IPS-15b (cell line): ENCODE results near the gene EMC7.

Experiments used
- H3K27me3 ChIP-seq: one replicate; pipeline ENCODE4 v1.6.1; 2013; ENCODE audit warnings: low read length; ENCODE audit not compliant: control insufficient read depth, insufficient read depth
- H3K36me3 ChIP-seq: one replicate; pipeline ENCODE4 v1.6.1; 2013; ENCODE audit warnings: low read length; ENCODE audit not compliant: control insufficient read depth, insufficient read depth
- H3K4me1 ChIP-seq: one replicate; pipeline ENCODE4 v1.6.1; 2013; ENCODE audit warnings: mild to moderate bottlenecking, low read length; ENCODE audit not compliant: control insufficient read depth, insufficient read depth
- H3K4me3 ChIP-seq: one replicate; pipeline ENCODE4 v1.5.1; 2013; ENCODE audit warnings: low read depth, low read length
- H3K9ac ChIP-seq: one replicate; pipeline ENCODE4 v1.6.1; 2013; ENCODE audit warnings: low read depth, mild to moderate bottlenecking, low read length
- H3K9me3 ChIP-seq: one replicate; pipeline ENCODE4 v1.6.1; 2013; ENCODE audit warnings: mild to moderate bottlenecking, low read length; ENCODE audit not compliant: control insufficient read depth, insufficient read depth

Gene EMC7

DNA sequence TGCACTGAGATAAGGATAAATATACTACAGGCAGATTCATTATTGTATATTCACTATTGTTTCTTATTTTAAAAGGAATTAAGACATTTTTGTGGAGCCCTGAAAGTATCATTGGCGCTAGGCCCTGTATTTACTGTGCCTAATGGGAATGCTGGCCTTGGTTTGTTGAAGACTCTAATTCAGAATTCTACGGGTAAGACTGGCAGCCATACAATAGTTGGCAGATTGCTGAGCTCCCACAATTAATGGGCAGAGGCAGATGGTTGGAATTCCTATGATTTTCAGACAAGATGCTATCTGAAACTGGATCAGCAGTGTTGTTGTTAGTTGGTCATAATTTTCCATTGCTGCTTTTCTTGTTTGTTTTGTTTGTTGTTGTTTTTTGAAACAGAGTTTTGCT lies 15.0 kb upstream of the EMC7 start:
- H3K4me1 ChIP-seq: no peaks in the 10 kb centered on the region
- H3K36me3 ChIP-seq: no peaks in the 10 kb centered on the region

DNA sequence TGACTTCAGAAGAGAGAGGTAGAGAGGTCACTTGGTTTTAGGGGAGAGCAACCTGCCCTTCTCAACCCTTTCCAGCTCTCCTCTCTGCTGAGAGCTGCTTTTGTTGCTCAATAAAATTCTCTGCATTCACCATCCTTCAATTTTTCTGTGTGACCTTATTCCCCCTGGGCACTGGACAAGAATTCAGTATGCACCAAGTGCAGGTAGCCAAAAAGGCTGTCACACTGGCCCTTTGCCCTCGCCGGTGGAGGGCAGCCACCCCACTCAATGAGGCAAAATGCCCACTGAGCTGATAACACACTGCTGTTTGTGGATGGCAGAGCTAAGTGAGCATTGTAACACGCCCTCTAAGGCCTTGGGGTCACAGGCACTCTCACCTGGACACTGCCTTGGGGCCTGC lies 13.1 kb upstream of the EMC7 start:
- Histone ChIP-seq H3K36me3 (no peaks in the 10 kb centered on the region), H3K9ac (no peak overlapping the region), H3K4me1 (no peaks in the 10 kb centered on the region), H3K4me3 (no peak overlapping the region), H3K27me3 (no peaks in the 10 kb centered on the region), H3K9me3 (no peaks in the 10 kb centered on the region)

More for the DNA sequence above, 15.0 kb upstream of the EMC7 start:
- Histone ChIP-seq H3K9ac (no peak overlapping the region), H3K4me3 (no peak overlapping the region), H3K9me3 (no peaks in the 10 kb centered on the region), H3K27me3 (no peaks in the 10 kb centered on the region)

DNA sequence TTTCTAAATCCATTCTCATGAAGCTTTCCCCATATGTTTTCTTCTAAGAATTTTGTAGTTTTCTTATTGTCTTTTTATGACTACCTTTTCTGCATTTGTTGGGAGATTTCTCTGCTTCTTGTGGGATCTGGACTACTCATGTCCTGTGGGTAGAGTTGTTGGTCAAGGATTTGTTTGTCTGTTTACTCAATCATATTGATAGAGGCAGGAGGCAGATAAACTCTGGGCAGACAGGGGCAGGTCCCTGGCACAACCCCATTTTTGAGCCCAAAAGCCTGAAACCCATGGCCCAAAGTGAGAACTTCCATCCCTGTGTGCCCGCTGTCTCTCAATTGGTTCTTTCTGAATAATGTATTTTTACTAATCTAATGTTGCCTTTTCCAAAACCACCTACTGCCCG lies 12.6 kb upstream of the EMC7 start:
- no peaks in the 10 kb centered on the region for H3K27me3 ChIP-seq
- no peaks in the 10 kb centered on the region for H3K36me3 ChIP-seq
- H3K4me3 ChIP-seq: no peak overlapping the region
- no peak overlapping the region for H3K9ac ChIP-seq
- H3K4me1 ChIP-seq: no peaks in the 10 kb centered on the region
- H3K9me3 ChIP-seq: no peaks in the 10 kb centered on the region

DNA sequence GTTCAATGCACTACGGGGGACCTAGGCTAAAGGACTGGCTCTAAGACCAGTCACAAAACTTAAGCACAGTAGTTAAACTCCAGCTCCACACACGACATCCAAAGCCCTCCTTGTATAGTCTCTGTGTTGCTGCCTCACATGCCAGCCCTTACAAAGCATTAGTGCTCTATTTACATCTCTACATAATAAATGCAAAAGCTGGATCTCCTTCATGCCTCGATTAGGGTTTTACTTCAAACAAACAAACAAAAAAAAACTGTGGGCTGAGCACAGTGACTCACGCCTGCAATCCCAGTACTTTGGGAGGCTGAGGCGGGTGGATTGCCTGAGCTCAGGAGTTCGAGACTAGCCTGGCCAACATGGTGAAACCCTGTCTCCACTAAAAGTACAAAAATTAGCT lies 9.8 kb upstream of the EMC7 start:
- Histone ChIP-seq H3K27me3 (no peaks in the 10 kb centered on the region), H3K4me1 (no peaks in the 10 kb centered on the region), H3K36me3 (no peaks in the 10 kb centered on the region), H3K4me3 (no peak overlapping the region), H3K9me3 (no peaks in the 10 kb centered on the region), H3K9ac (no peak overlapping the region)

DNA sequence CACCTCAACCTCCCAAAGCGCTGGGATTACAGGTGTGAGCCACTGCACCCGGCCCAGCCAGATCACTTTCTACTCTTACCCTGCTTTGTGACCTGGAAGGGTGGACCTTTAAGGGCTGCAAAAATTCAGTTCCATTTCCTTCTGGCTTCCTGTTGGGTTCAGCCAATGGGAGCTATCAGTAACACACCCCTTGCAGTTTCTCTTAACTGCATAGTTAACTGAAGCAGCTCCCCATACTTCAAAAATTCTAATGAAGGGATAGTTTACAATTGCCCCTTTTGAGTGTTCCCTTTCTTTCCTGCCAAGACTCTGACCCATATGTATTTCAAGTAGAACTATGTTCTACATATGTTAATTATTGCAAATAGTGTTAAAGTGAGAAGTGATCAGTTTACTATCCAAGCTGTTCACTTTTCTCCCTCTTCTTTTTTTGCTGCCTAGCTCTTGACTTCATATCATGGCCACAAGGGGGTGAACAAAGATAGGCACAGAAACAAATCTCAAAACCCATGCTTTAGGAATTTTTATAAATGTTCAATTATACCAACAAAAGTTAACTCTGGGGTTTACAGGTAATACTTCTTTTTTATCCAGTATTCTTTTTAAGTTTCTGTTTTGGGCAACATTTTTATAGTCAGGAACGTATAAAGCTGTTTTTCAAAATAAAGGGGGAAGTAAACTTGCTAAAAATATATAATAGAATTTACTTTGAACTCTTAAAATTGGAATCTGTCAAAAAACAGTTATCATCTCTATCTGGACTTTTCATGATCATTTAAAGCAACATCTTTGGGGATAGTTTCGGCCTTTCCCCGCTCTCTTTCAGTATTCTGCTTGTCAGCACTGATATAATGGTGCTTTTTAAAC lies 8.4 kb upstream of the EMC7 start:
- Histone ChIP-seq H3K4me3 (no peak overlapping the region), H3K9me3 (no peaks in the 10 kb centered on the region), H3K4me1 (no peaks in the 10 kb centered on the region), H3K36me3 (no peaks in the 10 kb centered on the region), H3K27me3 (no peaks in the 10 kb centered on the region), H3K9ac (no peak overlapping the region)

DNA sequence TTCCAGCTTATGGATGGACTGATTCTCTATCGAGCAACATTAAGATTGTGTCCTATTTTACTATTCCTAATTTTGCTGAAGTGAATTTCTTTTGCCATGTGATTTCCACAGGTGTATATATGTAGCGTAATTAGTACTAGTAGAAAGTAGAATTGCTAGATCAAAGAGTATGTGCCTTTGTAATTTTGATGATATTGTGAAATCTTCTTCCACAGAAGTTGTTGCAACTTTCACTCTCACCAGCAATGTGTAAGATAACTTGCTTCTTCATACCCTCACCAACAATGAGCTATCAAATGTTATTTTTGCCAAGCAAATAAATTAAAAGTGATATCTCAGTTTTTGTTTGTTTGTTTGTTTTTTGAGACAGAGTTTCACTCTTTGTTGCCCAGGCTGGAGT lies 5.7 kb upstream of the EMC7 start:
- no peaks in the 10 kb centered on the region for H3K4me1 ChIP-seq
- H3K36me3 ChIP-seq: no peaks in the 10 kb centered on the region
- H3K27me3 ChIP-seq: no peaks in the 10 kb centered on the region
- no peaks in the 10 kb centered on the region for H3K9me3 ChIP-seq
- H3K9ac ChIP-seq: no peak overlapping the region
- no peak overlapping the region for H3K4me3 ChIP-seq

DNA sequence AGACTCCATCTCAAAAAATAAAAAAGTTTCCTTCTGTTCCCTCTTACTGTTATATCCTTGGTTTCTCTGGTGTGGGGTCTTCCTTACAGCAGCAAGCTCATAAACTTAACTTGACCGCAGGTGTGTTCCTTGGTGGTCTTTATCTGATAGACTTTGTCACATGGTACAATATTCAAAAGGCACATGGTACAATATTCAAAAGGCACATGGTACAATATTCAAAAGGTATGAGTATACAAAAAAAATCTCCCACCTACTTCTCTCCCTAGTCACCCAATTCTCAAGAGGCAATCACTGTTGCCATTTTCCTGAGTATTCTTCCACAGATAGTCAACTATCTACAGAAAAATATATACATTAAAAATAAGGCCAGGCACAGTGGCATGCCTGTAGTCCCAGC lies 4.8 kb upstream of the EMC7 start:
- Histone ChIP-seq H3K4me1 (no peaks in the 10 kb centered on the region), H3K9me3 (no peaks in the 10 kb centered on the region), H3K36me3 (no peaks in the 10 kb centered on the region), H3K9ac (no peak overlapping the region), H3K27me3 (no peaks in the 10 kb centered on the region), H3K4me3 (no peak overlapping the region)

DNA sequence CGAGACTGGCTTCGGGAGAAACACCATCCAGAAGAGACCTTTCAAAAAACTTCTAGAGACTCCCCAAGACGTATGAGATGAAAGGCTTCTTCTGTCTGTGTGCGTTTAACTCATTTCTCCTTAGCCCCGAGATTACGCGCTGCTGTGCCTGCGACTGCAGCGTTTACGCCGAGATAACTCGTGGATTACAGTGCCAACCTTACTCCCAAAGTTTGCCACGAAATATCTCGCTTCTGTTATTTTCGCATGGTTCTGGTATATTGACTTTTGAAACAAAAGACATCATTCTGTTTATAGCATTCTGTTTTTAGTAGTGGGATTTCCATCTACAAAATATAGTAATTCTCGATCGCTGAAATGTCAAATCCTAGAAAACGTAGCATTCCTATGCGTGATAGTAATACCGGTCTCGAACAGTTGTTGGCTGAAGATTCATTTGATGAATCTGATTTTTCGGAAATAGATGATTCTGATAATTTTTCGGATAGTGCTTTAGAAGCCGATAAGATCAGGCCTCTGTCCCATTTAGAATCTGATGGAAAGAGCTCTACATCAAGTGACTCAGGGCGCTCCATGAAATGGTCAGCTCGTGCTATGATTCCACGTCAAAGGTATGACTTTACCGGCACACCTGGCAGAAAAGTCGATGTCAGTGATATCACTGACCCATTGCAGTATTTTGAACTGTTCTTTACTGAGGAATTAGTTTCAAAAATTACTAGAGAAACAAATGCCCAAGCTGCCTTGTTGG lies 688 bp upstream of the EMC7 start:
- Histone ChIP-seq H3K4me1 (no peaks in the 10 kb centered on the region), H3K9me3 (no peaks in the 10 kb centered on the region), H3K4me3 (peak overlapping the region; percentile 92), H3K27me3 (no peaks in the 10 kb centered on the region), H3K9ac (peak overlapping the region; percentile 82), H3K36me3 (no peaks in the 10 kb centered on the region)

DNA sequence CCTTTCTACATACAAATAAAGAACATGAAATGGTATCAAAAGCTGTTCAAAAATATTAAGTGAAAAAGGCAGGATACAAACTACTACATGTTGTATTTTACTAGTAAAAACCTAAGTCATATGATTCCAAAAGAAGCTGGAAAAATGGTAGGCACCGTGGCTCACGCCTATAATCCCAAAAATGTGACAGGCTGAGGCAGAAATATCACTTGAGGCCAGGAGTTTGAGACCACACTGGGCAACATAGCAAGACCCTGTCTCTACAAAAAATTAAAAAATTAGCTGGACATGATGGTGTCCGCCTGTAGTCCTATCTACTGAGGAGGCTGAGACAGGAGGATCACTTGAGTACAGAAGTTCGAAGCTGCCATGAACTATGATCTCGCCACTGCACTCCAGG lies 1.7 kb downstream of the EMC7 start:
- no peaks in the 10 kb centered on the region for H3K36me3 ChIP-seq
- no peaks in the 10 kb centered on the region for H3K9me3 ChIP-seq
- H3K27me3 ChIP-seq: no peaks in the 10 kb centered on the region
- H3K4me3 ChIP-seq: no peak overlapping the region
- no peaks in the 10 kb centered on the region for H3K4me1 ChIP-seq
- H3K9ac ChIP-seq: no peak overlapping the region

DNA sequence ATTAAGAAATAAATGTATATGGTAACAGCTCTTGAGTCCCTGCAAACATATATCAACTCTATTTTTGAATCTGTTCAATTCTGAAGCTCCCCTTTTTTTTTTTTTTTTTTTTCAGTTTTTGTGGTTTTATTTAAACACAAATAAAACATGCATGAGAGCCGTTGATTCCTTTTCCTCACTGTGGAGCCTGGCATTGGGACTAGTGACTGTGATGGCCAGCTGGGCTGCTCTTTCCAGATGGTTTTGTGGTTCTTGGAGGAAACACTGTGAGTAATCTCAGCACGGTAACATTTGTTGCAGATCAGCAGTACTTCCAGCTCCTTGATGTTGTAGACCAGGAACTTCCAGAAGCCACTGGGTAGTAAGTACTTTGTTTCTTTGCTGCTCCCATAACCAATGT lies 15.9 kb downstream of the EMC7 start:
- Histone ChIP-seq H3K9me3 (no peaks in the 10 kb centered on the region), H3K4me1 (no peaks in the 10 kb centered on the region), H3K27me3 (no peaks in the 10 kb centered on the region), H3K36me3 (no peaks in the 10 kb centered on the region), H3K4me3 (no peak overlapping the region), H3K9ac (no peak overlapping the region)

DNA sequence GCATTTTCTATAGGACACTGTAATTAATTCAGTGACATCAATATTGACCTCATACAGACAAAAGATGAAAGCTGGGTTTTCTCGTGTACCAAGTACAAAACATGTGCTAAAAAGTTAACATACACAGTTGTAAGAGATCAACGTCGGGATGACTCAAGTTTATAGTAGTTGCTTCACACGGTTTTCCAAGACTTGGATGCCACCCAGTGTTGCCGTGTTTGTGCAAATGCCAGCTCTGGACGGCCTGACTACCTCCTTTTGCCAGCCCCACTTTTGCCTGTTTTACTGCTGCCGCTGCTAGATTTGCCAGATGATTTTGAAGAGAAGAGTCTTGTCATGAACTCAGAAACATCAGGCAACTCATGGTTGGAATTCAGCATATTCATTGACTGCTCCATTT lies 17.6 kb downstream of the EMC7 start:
- no peaks in the 10 kb centered on the region for H3K36me3 ChIP-seq
- H3K27me3 ChIP-seq: no peaks in the 10 kb centered on the region
- H3K4me3 ChIP-seq: no peak overlapping the region
- H3K9me3 ChIP-seq: no peaks in the 10 kb centered on the region
- no peaks in the 10 kb centered on the region for H3K4me1 ChIP-seq
- no peak overlapping the region for H3K9ac ChIP-seq

DNA sequence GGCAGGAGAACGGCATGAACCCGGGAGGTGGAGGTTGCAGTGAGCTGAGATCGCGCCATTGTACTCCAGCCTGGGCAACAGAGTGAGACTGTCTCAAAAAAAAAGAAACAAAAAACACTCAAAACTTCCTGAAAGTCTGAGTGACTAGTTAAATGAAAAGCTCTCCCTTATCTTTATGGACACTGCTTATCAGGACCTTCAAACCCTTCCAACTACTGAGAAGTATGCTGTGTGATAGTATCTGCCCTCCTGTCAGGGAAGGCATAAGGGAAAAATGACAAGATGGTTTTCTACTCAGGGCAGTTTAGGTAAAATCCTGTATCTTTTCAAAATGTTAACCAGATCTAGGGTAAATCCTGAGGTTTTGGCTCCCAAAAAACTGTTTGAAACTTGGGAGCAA lies 21.8 kb downstream of the EMC7 start:
- no peak overlapping the region for H3K4me3 ChIP-seq
- no peaks in the 10 kb centered on the region for H3K36me3 ChIP-seq
- no peak overlapping the region for H3K9ac ChIP-seq
- no peaks in the 10 kb centered on the region for H3K4me1 ChIP-seq
- H3K27me3 ChIP-seq: no peaks in the 10 kb centered on the region
- H3K9me3 ChIP-seq: no peaks in the 10 kb centered on the region
